Globus pallidus (tissue), 1 donor: ENCODE results near the gene ASTN2.
A peak's percentile ranks its signal among the peaks of the same experiment; 100 is the strongest.
"Not testable (repeated sequence)": the region's sequence is repeated elsewhere in the genome, so short reads cannot be mapped to it uniquely, and the experiment has no call there.

ENCODE experiments used
- DNase-seq: peaks from one replicate; pipeline ENCODE4 v3.0.0-alpha.2; 2015; ENCODE audit warnings: low spot score

Gene ASTN2

GRCh38 chr9:116870566-116870965, 544.3 kb downstream of the ASTN2 start:
- no peak for DNase-seq

GRCh38 chr9:116868201-116868600, 546.7 kb downstream of the ASTN2 start:
- DNase-seq, result no peak

GRCh38 chr9:116861321-116861720, 553.5 kb downstream of the ASTN2 start:
- DNase-seq, result no peak

GRCh38 chr9:116860509-116861120, 554.2 kb downstream of the ASTN2 start:
- DNase-seq, result peak; percentile 60

- no peak for DNase-seq
Observed at GRCh38 chr9:116859763-116860162, 555.1 kb downstream of the ASTN2 start.

- DNase-seq, result no peak
Observed at GRCh38 chr9:116857321-116857720, 557.5 kb downstream of the ASTN2 start.

GRCh38 chr9:116855881-116856662, 558.8 kb downstream of the ASTN2 start:
- DNase-seq, result peak; percentile 3

GRCh38 chr9:116849721-116850120, 565.1 kb downstream of the ASTN2 start:
- no peak for DNase-seq

- DNase-seq, result no peak
Observed at GRCh38 chr9:116844621-116845020, 570.2 kb downstream of the ASTN2 start.

GRCh38 chr9:116843863-116844620, 570.8 kb downstream of the ASTN2 start:
- no peak for DNase-seq

GRCh38 chr9:116842658-116843057, 572.2 kb downstream of the ASTN2 start:
- no peak for DNase-seq

GRCh38 chr9:116838468-116838867, 576.4 kb downstream of the ASTN2 start:
- not testable (repeated sequence) for DNase-seq

GRCh38 chr9:116837018-116837989, 577.6 kb downstream of the ASTN2 start:
- DNase-seq, result no peak

- not testable (repeated sequence) for DNase-seq
Observed at GRCh38 chr9:116830321-116830720, 584.5 kb downstream of the ASTN2 start.

GRCh38 chr9:116821633-116822229, 593.1 kb downstream of the ASTN2 start:
- DNase-seq, result no peak

- DNase-seq, result no peak
Observed at GRCh38 chr9:116819116-116819515, 595.7 kb downstream of the ASTN2 start.

- DNase-seq, result no peak
Observed at GRCh38 chr9:116817762-116818161, 597.1 kb downstream of the ASTN2 start.

GRCh38 chr9:116816484-116816883, 598.4 kb downstream of the ASTN2 start:
- DNase-seq, result no peak

- no peak for DNase-seq
Observed at GRCh38 chr9:116815835-116816234, 599.0 kb downstream of the ASTN2 start.

GRCh38 chr9:116813031-116813300, 601.9 kb downstream of the ASTN2 start:
- no peak for DNase-seq

GRCh38 chr9:116812231-116813030, 602.4 kb downstream of the ASTN2 start:
- DNase-seq, result no peak
